Dermis blood vessel endothelial cell (primary cell): ENCODE measurements around the gene LPIN1. TPM values are rescaled to one million over a fixed set of nuclear protein-coding genes. Genes with fewer than 3 reads are reported as not detected.

Experiments used
- DNase-seq: peaks from one replicate; pipeline ENCODE4 v3.0.0; 2010
- total RNA-seq: library from RNA; depleted of rRNA; stranded (reverse); fragments of >200 nt; gene quantifications from 2 replicates; pipeline ENCODE4 v1.2.3, GENCODE V29; 2014

The LPIN1 gene, protein sequence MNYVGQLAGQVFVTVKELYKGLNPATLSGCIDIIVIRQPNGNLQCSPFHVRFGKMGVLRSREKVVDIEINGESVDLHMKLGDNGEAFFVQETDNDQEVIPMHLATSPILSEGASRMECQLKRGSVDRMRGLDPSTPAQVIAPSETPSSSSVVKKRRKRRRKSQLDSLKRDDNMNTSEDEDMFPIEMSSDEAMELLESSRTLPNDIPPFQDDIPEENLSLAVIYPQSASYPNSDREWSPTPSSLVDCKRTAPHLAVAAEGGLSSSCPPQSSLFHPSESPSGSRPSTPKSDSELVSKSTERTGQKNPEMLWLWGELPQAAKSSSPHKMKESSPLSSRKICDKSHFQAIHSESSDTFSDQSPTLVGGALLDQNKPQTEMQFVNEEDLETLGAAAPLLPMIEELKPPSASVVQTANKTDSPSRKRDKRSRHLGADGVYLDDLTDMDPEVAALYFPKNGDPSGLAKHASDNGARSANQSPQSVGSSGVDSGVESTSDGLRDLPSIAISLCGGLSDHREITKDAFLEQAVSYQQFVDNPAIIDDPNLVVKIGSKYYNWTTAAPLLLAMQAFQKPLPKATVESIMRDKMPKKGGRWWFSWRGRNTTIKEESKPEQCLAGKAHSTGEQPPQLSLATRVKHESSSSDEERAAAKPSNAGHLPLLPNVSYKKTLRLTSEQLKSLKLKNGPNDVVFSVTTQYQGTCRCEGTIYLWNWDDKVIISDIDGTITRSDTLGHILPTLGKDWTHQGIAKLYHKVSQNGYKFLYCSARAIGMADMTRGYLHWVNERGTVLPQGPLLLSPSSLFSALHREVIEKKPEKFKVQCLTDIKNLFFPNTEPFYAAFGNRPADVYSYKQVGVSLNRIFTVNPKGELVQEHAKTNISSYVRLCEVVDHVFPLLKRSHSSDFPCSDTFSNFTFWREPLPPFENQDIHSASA
- total RNA-seq, result 24.0 and 36.3 TPM in 2 replicates

DNA sequence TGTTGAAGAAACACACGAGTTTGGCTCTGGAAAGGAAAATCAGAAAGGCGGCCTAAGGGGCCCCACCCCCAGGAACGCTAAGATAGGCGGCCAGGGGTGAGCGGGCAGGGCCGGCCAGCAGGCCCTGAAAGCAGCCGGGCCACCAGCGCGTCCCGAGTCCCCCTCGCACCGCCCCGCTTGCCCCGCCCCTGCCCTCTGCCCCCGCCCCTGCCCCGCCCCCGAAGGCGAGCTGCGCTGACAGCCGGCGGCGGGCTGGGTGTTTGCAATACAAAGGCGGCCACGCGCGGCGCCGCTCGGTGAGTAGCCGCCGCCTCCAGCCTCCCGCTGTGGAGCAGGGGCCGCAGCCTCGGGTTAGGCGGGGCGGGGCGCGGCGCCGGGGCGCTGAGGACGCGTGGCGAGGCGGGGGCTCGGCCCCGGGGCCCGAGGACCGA is at the start of gene LPIN1:
LPIN1 (plus strand) TSS at position 257 of the 431 bp plus-strand sequence. CDS start 18,910 bp downstream, outside the sequence.
- DNase-seq, result peak; percentile 91

DNA sequence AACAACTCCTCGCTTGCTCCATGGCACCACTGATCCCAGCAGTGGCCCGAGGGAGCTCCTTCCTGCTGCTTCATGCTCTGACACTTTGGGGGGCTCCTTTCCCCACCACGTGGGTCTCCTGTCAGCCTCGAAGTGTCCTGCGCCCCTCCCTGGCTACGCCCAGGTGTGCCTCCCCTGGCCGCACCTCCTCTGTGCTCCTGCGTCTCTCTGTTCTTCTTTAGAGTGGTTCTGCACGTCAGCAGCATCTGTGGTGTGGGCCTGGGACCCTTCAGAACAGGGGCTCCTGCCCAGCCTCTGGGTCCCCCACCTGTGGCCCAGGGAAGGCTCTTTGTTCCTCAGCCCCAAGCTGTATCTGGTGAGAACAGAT is 49.7 kb upstream of the LPIN1 start:
- DNase-seq, result no peak

DNA sequence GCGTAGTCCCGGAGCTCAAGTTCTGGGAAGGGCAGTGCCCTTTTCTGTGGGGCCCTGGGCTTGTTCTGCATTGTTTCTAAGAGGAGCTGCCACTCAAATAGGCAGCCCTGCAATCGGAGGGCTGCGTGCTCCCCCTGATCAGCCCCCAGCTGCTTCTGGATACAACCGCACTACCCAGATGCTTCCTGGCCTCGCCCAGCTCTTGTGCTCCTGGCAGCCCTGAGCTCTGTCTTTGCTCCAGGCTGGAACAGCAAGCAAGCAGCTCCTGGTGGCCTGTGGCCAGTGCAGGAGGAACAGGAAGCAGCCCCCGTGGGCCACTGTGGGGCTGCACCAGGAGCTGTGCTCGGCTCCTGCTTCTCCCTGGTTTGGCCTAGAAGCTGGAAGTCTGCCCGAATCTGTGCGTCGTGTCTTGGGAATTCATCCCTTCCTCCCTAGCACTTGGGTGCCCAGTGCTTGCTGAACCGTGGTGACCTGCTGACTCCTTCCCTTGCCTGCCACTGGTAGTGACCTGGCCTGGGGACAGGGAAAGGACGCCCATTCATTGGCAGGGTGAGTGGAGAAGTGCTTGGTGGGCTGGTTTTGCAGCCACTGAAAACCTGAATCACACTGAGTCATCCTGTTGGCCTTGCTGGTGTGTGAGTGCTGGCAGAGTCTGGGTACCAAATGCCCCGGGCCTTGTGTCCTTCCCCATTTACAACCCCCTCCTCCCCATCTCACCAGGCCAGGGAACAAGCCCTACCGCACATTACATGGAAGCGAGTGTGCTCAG is 49.1 kb upstream of the LPIN1 start:
- peak; percentile 82 for DNase-seq

DNA sequence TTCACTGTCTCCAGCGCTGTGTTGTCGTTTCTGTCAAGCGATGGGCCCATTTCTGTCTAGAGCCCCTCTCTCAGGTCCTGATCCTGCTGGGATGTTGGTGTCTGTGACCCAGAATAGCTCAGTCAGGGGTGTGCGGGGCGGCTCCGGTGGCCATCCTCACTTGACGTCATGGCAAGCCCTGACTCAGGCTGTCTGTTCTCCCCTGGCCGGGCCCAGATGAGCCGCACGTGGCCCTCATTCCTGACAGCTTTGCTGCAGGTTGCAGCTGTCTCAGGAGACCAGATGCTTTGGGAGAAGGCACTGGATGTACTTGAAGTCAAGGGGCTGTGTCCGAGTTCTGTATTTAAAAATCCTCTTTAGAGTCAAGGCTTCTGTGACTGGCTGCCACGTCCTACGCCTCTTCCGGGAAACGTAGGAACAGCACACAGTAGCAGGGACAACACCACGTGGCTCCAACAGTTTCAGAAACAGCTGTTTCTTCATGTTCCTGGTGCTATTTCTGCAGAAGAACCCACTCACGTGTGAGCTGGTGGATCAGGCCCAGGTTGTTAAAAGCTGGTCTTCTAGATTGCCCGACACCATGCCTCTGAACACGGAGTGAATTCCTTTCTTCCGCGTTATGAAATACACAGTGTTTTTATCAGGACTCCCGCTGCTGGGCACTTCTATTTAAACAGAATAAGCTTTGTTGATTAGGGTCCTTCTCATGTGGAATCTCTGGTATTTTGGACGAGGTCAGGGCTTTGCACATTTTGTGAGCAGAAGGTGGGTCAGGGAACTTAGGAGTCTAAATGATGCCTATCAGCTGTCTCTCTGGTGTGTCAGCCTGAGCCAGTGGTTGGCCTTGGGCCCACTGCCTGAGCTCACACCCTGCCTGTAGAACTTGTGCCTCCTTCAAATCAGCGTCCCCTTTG is 48.2 kb upstream of the LPIN1 start:
- DNase-seq, result no peak

DNA sequence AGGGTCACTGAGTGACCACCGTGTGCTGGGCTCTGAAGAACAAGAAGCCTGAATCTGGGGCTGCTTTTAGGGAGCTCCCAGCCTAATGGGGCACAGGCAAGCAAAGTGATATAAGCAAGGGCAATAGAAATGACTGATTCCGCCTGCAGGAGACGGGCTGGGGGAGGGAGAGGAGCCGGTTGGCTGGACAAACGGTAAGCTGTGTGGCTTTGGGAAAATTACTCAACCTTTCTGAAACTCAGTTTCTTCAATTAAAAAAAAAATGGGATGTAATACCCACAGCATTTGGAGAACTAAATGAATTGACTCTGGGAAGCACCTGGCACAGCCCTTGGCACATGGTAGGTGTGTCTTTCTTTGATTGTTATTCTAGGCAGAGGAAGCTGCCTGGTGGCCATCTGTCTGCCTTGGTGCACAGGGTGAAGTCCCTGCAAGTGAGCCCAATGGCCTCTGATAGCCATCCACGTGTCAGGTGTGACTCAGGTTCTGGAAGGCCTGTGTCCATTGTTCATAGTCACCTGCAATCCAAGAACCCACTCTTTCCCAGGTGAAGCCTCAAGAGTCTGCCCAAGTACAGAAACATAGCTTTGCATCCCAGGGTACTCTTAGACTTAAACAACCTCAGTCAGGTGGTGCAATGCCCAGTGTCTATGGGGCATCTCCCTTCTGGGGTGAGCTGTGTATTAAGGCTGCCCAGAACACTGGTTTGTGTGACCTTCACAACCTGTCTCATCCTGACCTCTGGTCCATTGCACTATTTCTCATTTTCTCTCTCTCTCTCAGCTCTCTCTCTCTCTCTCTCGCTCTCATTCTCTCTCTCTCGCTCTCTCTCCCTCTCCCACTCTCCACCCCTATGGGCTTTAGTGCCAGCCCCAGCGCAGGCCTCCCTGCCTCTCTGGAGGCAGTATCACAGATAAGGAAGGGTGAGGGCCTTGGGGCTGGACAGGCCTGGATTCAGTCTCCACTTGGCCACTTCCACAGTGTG is 46.5 kb upstream of the LPIN1 start:
- no peak for DNase-seq

DNA sequence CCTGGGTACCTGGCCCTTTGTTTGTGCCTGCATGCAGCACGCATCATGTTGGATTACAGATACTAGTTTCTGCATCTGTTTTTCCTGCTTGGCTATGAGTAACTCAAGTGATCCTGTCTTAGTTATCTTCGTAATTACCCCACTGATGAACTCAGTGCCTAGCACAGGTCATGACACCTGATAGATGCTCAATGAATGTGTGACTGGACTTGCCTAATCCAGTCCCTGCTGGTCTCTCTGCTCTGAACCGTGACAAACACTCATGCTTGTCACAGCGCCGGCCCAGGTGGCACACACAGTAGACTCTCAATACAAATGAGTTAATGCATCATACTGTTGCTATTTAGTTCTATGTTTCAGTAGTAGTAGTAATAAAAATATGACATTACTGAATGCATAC is 45.2 kb upstream of the LPIN1 start:
- DNase-seq, result no peak

DNA sequence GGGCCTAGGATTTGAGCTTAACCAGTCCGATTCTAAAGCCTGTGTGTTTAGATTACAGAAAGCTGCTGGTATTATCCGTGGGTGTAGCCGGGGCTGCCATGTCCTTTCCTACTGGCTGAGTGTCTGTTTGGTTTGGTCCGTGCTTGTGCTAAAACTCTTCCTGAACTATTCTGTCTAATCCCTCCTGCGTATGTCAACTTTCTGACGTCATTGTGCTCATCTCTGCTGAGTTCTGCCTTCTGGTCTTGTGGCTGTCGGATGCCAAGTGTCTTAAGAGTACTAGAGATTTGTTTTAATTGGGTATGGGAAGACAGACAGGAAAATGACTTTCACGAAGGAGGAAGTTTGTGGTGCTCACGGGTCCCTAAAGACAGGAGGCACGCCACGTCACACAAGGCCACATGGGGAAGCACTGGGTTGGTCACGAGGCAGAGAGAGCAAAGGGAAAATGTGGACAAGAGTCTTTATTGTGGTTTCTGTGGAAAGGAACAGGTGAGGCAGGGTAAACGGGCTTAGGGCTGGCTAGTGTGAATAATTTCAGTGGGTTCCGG is 44.6 kb upstream of the LPIN1 start:
- no peak for DNase-seq

DNA sequence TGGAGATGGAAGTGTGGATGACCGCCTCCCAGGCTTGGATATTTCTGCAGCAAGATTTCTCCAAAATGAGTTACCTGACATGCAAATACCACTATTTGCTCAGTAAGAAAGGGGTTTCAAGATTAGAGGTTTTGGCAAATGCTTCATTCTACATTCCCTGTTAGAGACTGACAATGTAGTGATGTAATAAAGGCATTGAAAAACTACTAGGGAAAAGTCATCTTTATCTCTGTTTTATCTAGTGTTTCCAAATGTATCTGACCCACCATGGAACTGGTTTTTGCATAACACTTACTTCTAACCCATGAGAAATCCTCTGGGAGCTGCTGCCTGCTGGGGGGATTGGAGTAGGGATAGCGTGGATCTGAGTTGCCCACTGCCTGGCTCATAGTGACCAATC is 43.5 kb upstream of the LPIN1 start:
- no peak for DNase-seq

DNA sequence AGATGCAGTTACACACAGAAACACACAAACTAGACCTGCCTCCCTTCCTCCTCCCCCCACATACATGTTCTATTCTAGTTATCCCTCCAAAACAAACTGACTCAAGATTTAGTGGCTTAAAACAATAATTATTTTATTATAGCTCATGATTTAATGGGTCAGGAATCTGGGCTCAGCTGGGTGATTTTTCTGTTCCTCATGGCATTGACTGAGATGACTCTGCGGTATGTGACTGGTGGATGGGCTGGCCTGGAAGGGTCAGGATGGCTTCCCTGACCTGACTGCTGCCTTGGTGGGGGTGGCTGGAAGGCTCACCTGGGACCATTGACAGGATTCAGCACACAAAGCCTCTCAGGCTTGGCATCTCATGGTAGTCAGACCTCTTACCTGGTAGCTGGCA is 42.7 kb upstream of the LPIN1 start:
- DNase-seq, result no peak

DNA sequence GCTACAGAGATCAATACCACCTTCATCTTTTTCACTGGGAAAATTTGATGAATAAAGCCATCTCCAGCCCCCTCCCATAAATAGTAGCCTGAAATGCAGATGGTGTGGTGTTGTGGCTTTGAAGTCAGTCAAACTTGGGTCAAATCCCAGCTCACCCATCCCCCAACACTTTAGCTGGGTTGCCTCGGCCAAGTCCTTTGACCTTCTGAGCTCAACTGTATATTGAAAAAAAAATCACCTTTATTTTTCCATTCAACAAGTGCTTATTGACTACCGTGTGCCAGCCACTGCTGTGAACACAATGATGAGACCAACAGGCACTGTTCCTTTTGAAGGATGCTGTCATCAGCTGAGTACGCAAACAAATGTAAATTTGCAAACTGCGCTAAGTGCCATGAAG is 41.4 kb upstream of the LPIN1 start:
- DNase-seq, result no peak

DNA sequence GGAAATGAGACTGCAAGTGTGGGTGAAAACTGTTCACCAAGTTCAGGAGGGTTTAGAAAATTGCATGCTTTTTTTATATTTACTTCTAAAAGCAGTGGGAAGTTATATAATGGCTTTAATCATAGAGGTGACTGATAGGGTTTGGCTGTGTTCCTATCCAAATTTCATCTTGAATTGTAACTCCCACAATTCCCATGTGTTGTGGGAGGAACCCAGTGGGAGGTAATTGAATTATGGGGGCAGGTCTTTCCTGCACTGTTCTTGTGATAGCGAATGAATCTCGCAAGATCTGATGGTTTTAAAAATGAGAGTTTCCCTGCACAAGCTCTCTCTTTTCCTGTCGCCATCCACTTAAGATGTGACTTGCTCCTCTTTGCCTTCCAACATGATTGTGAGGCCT is 40.7 kb upstream of the LPIN1 start:
- no peak for DNase-seq

DNA sequence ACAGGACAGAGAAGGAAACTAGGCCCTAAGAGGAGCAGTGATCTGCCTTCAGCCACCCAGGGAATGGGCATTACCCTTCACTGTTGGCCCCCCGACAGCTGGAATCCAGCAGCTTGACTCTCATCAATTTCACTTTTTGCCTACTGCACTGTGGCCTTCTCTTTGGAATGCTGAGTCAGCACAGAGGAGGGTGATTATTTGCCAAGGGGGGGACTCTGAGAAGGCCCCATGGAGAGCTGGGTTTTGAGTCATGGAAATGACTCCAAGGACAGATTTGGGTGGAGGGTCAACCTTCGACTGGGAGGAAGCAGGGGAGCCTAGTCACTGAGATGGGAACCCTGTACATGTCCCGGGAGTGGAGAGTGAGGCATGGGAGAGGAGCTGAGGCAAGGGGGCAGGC is 38.3 kb upstream of the LPIN1 start:
- DNase-seq, result no peak

DNA sequence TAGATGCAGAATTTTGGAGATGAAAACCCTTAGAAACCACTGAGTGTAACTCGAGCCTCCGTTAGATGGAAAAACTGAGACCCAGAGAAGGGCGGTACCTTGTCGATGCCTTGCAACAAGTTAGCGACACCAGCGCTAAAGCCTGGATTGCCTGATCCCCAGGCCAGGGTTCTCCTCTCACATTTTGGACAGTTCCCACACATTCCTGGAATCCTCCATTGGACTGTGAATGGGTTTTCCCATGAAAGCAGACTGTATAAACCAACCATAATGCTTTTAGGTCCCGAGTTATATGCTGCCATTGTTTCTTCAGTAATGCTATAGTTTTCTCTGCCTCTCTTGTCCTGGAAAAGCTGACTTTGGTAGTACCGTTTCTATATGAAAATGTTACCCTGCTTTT is 37.1 kb upstream of the LPIN1 start:
- DNase-seq, result no peak

DNA sequence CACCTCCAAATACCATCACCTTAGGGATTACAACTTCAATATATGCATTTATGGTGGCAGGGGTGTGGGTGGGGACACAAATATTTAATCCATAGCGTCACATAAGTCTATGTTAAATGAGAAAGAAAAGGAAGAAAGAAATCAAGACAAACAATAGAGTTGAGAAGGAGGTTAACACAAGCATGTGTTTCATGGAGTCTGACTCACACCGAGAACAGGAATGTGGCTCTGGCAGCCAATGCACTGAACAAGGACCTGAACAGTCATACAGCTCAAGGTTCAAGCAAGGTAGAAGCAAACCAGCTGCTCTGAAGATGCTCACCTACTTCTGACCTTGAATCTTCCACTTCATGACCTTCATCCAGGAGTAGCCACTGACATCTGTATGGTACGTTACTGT is 36.2 kb upstream of the LPIN1 start:
- peak; percentile 49 for DNase-seq

DNA sequence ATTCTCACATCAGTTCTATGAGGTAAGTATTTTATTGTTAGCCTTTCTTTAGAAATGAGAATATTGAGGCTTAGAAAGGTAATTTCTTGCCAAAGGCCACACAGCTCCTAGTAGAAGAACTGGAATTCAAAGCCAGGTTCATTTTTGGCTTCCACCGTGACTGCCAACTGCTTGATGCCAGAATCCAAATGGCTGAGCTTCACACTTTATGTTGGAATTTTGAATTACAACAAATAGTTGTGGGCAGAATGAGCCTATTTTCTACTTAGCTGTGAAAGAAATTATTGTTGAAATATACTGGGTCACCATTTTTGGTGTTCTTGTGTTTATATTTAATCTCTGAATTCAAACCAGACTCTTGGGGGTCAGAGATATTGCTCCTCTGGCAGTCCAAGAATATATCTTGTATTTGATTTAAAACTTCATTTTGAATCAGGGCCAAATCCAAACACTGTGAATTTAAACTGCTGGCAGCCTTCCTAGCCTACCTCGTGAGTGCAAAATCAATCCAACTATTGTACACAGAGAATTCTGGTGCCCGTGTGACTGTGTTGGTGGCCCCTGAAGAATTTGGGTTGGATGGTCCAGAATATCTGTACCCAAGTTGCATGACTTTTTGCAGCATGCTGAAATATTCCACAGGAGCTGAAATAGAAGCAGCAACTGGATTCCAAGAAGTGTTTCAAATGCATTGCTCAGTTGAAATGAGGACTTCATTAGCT is 35.6 kb upstream of the LPIN1 start:
- no peak for DNase-seq

DNA sequence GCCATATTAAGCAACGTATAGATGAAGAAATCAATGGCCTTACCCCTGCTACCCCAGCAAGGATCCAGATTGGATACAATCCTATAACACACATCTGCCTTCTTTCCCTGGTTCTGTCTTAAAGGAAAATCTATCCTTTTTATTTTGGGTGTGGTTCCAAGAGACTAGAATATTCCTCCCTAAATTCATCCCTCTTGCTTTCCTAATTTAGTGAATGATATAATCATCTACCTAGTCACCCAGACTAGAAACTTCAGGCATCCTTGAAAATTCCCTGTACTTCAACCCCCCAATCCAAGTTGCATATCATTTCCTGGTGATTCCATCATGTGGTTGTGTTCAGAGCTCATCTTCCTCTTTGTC is 35.1 kb upstream of the LPIN1 start:
- no peak for DNase-seq

DNA sequence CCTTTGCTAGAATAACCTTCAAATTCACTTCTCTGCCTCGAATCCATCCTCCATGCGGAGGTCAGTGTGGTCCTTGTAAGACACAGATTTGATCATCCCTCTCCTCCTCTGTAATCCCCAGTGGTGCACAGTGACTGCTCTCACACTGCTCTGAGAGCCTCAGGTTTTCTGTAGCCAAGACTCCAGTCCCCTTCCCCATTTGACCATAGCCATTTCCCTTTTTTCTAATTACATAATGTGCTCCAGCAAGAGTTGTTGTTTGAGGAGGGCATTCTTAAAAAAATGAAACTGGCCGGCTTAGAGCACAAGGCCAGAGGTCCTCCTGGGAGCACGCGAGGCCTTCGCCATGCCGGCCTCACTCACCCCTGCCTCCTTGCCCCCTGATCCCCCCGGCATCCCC is 34.7 kb upstream of the LPIN1 start:
- no peak for DNase-seq

DNA sequence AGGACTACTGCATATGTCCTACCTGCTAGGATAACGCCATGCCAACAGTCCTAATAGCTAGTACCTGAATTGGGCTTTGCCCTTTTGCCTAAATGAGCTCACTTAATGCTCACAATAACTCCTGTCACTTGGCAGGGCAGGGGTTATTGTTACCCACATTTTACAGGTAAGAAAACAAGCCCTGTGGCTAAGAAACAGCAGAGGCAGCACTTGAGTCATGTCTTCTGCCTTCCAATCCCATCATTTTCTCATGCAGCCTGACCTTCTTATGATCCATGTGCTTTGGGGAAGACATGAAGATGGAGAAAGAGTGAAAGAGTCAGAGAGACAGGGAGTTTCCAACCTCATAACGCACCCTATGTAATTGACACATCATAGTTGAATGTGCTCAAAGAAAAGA is 33.6 kb upstream of the LPIN1 start:
- no peak for DNase-seq

DNA sequence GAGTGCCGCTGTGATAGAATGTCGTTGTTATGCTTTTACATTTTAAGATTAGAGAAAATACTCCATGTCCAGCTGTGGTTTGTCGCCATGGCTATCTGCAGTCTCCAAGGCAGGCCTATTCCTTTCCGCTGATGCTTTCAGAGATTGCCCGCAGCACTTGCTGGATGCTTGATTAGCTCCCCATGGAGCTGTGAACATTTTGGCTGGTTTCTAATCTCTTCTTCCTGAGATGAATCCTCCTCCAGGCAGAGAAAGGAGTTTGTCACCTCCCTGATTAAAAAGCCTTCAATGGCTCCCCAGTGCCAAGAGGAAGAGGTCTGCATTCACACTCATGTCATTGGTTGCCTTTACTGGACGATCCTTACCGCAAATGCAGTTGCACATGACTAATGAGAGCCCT is 32.6 kb upstream of the LPIN1 start:
- DNase-seq, result no peak
